GM18502 (cell line): ENCODE results near the gene PRELID1.
"Not testable (repeated sequence)": the region's sequence is repeated elsewhere in the genome, so short reads cannot be mapped to it uniquely, and the experiment has no call there.

ENCODE experiments used
- ATAC-seq: cut with Tn5 transposase; IDR thresholded peaks from one replicate; pipeline ENCODE4 v1.9.1; 2021; ENCODE audit warnings: mild to moderate bottlenecking; ENCODE audit not compliant: unreplicated experiment, poor library complexity

Gene PRELID1

GRCh38 chr5:177333420-177334154 lies 30.0 kb downstream of the PRELID1 start:
- ATAC-seq, result no peak

- no peak for ATAC-seq
These were observed 30.6 kb downstream of the PRELID1 start for GRCh38 chr5:177334155-177334551.

GRCh38 chr5:177334781-177335700 lies 31.4 kb downstream of the PRELID1 start:
- no peak for ATAC-seq

GRCh38 chr5:177335701-177336065 lies 32.1 kb downstream of the PRELID1 start:
- ATAC-seq, result no peak

- ATAC-seq, result no peak
These were observed 32.5 kb downstream of the PRELID1 start for GRCh38 chr5:177336112-177336511.

- ATAC-seq, result no peak
These were observed 33.2 kb downstream of the PRELID1 start for GRCh38 chr5:177336603-177337494.

- no peak for ATAC-seq
These were observed 34.9 kb downstream of the PRELID1 start for GRCh38 chr5:177338251-177339106.

GRCh38 chr5:177339107-177339638 lies 35.6 kb downstream of the PRELID1 start:
- no peak for ATAC-seq

GRCh38 chr5:177343000-177343399 lies 39.4 kb downstream of the PRELID1 start:
- not testable (repeated sequence) for ATAC-seq

GRCh38 chr5:177343777-177344176 lies 40.2 kb downstream of the PRELID1 start:
- no peak for ATAC-seq

GRCh38 chr5:177344891-177345290 lies 41.3 kb downstream of the PRELID1 start:
- ATAC-seq, result no peak

GRCh38 chr5:177346820-177347219 lies 43.2 kb downstream of the PRELID1 start:
- ATAC-seq, result no peak

- no peak for ATAC-seq
These were observed 44.1 kb downstream of the PRELID1 start for GRCh38 chr5:177347699-177348098.

- no peak for ATAC-seq
These were observed 45.7 kb downstream of the PRELID1 start for GRCh38 chr5:177349362-177349647.

GRCh38 chr5:177349762-177350161 lies 46.2 kb downstream of the PRELID1 start:
- no peak for ATAC-seq

GRCh38 chr5:177350776-177351391 lies 47.3 kb downstream of the PRELID1 start:
- ATAC-seq, result no peak

- ATAC-seq, result peak; percentile 93
These were observed 48.1 kb downstream of the PRELID1 start, which contains the start of gene LMAN2 for GRCh38 chr5:177351392-177352329. LMAN2 (minus strand) TSS chr5:177351668; CDS start chr5:177351647, 21 bp downstream.

- no peak for ATAC-seq
These were observed 49.5 kb downstream of the PRELID1 start for GRCh38 chr5:177353093-177353492.
